ENCODE data around the gene CDC42BPG.

- TF ChIP-seq GATA2 (IDR thresholded peaks at IDR 0.05; ENCODE audit: low read depth, low read length): no peak
- no peak for TF ChIP-seq GATA3 (IDR thresholded peaks at IDR 0.05; ENCODE audit: low read depth, low read length)
These were observed 28.5 kb upstream of the CDC42BPG start for GRCh38 chr11:64872790-64873488.

Measured in SH-SY5Y (cell line).